A549 (cell line): ENCODE results near the gene BST1. TPM values are rescaled to one million over a fixed set of nuclear protein-coding genes. Genes with fewer than 3 reads are reported as not detected.

ENCODE experiments used
- ATAC-seq, 2 experiments: fragments of 200-7000 bp in 1 of 2; fragments of >200 bp in 1 of 2; cut with Nextera tagmentation in 1 of 2; cut with Tn5 transposase in 1 of 2; 3 replicates each; pipeline versions ENCODE4 v1.8.0 to v1.9.1; 2018 to 2020; ENCODE audit warnings: mild to moderate bottlenecking in 1 of 2, moderate library complexity in 1 of 2
- CTCF ChIA-PET: fragments of 300-600 bp; sonication (Branson Sonifier 250); formaldehyde crosslinking; extraction: SDS; loops from one replicate; lab custom pipeline; 2021; ENCODE audit warnings: antibody characterized with exemption, inconsistent platforms; lab: Yijun Ruan, JAX
- POLR2A ChIA-PET: fragments of 350-600 bp; formaldehyde crosslinking; extraction: SDS; loops from one replicate; lab custom pipeline; 2021; ENCODE audit warnings: antibody characterized with exemption, inconsistent platforms; lab: Yijun Ruan, JAX
- DNase-seq, 2 experiments: peaks; one replicate each; pipeline versions ENCODE4 v3.0.0 to v3.0.0-alpha.2; 2011 to 2016; ENCODE audit warnings: low read depth in 1 of 2, low spot score in 1 of 2
- FAIRE-seq: peaks from 2 replicates; lab custom pipeline; 2011; peaks lifted over from hg19 to GRCh38; lab: Jason Lieb, UNC
- H3K27ac ChIP-seq, 2 experiments: fragments of >200 bp; sonication (Bioruptor Twin); formaldehyde crosslinking; 3 replicates each; pipeline ENCODE4 v1.5.1; 2016 to 2017
- H3K4me1 ChIP-seq: fragments of >200 bp; sonication (Bioruptor Twin); formaldehyde crosslinking; 3 replicates; pipeline ENCODE4 v1.6.1; 2016
- H3K4me2 ChIP-seq: fragments of >200 bp; sonication (Bioruptor Twin); formaldehyde crosslinking; 3 replicates; pipeline ENCODE4 v1.6.1; 2016
- H3K4me3 ChIP-seq: fragments of >200 bp; sonication (Bioruptor Twin); formaldehyde crosslinking; 3 replicates; pipeline ENCODE4 v1.5.1; 2016
- H3K9me3 ChIP-seq: fragments of >200 bp; sonication (Bioruptor Twin); formaldehyde crosslinking; 3 replicates; pipeline ENCODE4 v1.6.1; 2016
- ATOH8 ChIP-seq: fragments of 250-450 bp; sonication (Bioruptor Pico); IDR thresholded peaks from 2 replicates; pipeline ENCODE4 v1.5.0; 2020; ENCODE audit warnings: low read depth, mild to moderate bottlenecking, moderate library complexity
- CEBPB ChIP-seq, 2 experiments: fragments of >200 bp in 1 of 2; sonication (Bioruptor Twin) in 1 of 2; formaldehyde crosslinking in 1 of 2; IDR thresholded peaks; 2 replicates each; pipeline ENCODE4 v1.6.1; 2012 to 2016
- CHD4 ChIP-seq: fragments of 200-600 bp; sonication (generic); IDR thresholded peaks from 2 replicates; pipeline ENCODE4 v1.6.1; 2016; ENCODE audit warnings: antibody characterized with exemption, mild to moderate bottlenecking, borderline replicate concordance
- EHF ChIP-seq: fragments of 250-450 bp; sonication (Bioruptor Pico); IDR thresholded peaks from 2 replicates; pipeline ENCODE4 v1.5.0; 2020; ENCODE audit warnings: mild to moderate bottlenecking
- EHMT2 ChIP-seq: fragments of 200-600 bp; sonication (generic); IDR thresholded peaks from 2 replicates; pipeline ENCODE4 v1.6.1; 2016; ENCODE audit warnings: antibody characterized with exemption, low read depth, mild to moderate bottlenecking, moderate library complexity
- EP300 ChIP-seq, 2 experiments: fragments of >200 bp; sonication (Bioruptor Twin); formaldehyde crosslinking; IDR thresholded peaks; 2 replicates in 1 of 2; 3 replicates in 1 of 2; pipeline ENCODE4 v1.6.1; 2016 to 2017
- FOSB ChIP-seq: fragments of 250-450 bp; sonication (Bioruptor Pico); IDR thresholded peaks from 2 replicates; pipeline ENCODE4 v1.5.0; 2020; ENCODE audit warnings: mild to moderate bottlenecking, moderate library complexity
- FOSL2 ChIP-seq, 2 experiments: fragments of 450-650 bp in 1 of 2; fragments of >200 bp in 1 of 2; sonication (Bioruptor Twin) in 1 of 2; formaldehyde crosslinking; IDR thresholded peaks; 2 replicates each; pipeline versions ENCODE4 v1.5.0 to v1.6.1; 2016 to 2020; ENCODE audit warnings: mild to moderate bottlenecking in 1 of 2, moderate library complexity in 1 of 2
- FOXS1 ChIP-seq: fragments of 250-450 bp; sonication (Bioruptor Pico); IDR thresholded peaks from 2 replicates; pipeline ENCODE4 v1.5.0; 2020; ENCODE audit warnings: mild to moderate bottlenecking, moderate library complexity
- GATA3 ChIP-seq: IDR thresholded peaks from 2 replicates; pipeline ENCODE4 v1.6.1; 2012; ENCODE audit warnings: borderline replicate concordance
- HDAC2 ChIP-seq: fragments of 200-600 bp; sonication (generic); IDR thresholded peaks from 2 replicates; pipeline ENCODE4 v1.6.1; 2016
- HOXA7 ChIP-seq: fragments of 250-450 bp; sonication (Bioruptor Pico); IDR thresholded peaks from 2 replicates; pipeline ENCODE4 v1.5.0; 2020; ENCODE audit warnings: mild to moderate bottlenecking, moderate library complexity
- HOXB13 ChIP-seq: fragments of 250-450 bp; sonication (Bioruptor Pico); IDR thresholded peaks from 2 replicates; pipeline ENCODE4 v1.5.0; 2020; ENCODE audit warnings: low read depth, mild to moderate bottlenecking, moderate library complexity
- HOXB5 ChIP-seq: fragments of 250-450 bp; sonication (Bioruptor Pico); IDR thresholded peaks from 2 replicates; pipeline ENCODE4 v1.5.0; 2020; ENCODE audit warnings: mild to moderate bottlenecking, moderate library complexity
- JUN ChIP-seq, 2 experiments: fragments of >200 bp; sonication (Bioruptor Twin); formaldehyde crosslinking; IDR thresholded peaks; 2 replicates in 1 of 2; 3 replicates in 1 of 2; pipeline ENCODE4 v1.6.1; 2016 to 2017
- MAFK ChIP-seq: fragments of 450-650 bp; IDR thresholded peaks from 2 replicates; pipeline ENCODE4 v1.6.1; 2014; ENCODE audit not compliant: partially characterized antibody
- MAZ ChIP-seq: fragments of 150-350 bp; IDR thresholded peaks from 2 replicates; pipeline ENCODE4 v1.6.1; 2014; ENCODE audit warnings: antibody characterized with exemption, low read depth, low read length, borderline replicate concordance
- MYC ChIP-seq: IDR thresholded peaks from 2 replicates; pipeline ENCODE4 v1.6.1; 2012; ENCODE audit warnings: mild to moderate bottlenecking, inconsistent platforms, low read length, improper control_type of control experiment, borderline replicate concordance
- NPAS2 ChIP-seq: fragments of 250-450 bp; sonication (Bioruptor Pico); IDR thresholded peaks from 2 replicates; pipeline ENCODE4 v1.8.0; 2022; ENCODE audit warnings: mild to moderate bottlenecking, moderate library complexity, borderline replicate concordance
- PBX3 ChIP-seq: IDR thresholded peaks from 2 replicates; pipeline ENCODE4 v1.6.1; 2012
- POLR2A ChIP-seq: IDR thresholded peaks from 2 replicates; pipeline ENCODE4 v1.6.1; 2012; ENCODE audit warnings: mild to moderate bottlenecking, low read length
- POLR2AphosphoS2 ChIP-seq: conservative IDR thresholded peaks from 2 replicates; pipeline ENCODE4 v1.6.1; 2012; ENCODE audit warnings: low read length, improper control_type of control experiment, inconsistent platforms
- RAD21 ChIP-seq, 2 experiments: fragments of >200 bp in 1 of 2; sonication (Bioruptor Twin) in 1 of 2; formaldehyde crosslinking in 1 of 2; IDR thresholded peaks in 1 of 2; conservative IDR thresholded peaks in 1 of 2; 2 replicates in 1 of 2; 3 replicates in 1 of 2; pipeline ENCODE4 v1.6.1; 2012 to 2018; ENCODE audit warnings: inconsistent platforms in 1 of 2
- RFX5 ChIP-seq: fragments of 450-650 bp; IDR thresholded peaks from 2 replicates; pipeline ENCODE4 v1.7.1; 2014; ENCODE audit warnings: antibody characterized with exemption, mild to moderate bottlenecking, moderate library complexity
- RNF2 ChIP-seq: fragments of 200-600 bp; sonication (generic); IDR thresholded peaks from 2 replicates; pipeline ENCODE4 v1.6.1; 2016; ENCODE audit warnings: low read depth, mild to moderate bottlenecking, antibody characterized with exemption, moderate library complexity, borderline replicate concordance
- SMC3 ChIP-seq: fragments of >200 bp; sonication (Bioruptor Twin); formaldehyde crosslinking; IDR thresholded peaks from 3 replicates; pipeline ENCODE4 v1.6.1; 2018; ENCODE audit warnings: inconsistent platforms
- SREBF2 ChIP-seq: fragments of 450-650 bp; IDR thresholded peaks from 2 replicates; pipeline ENCODE4 v1.6.1; 2014; ENCODE audit warnings: mild to moderate bottlenecking, moderate library complexity
- TP53 ChIP-seq: fragments of 250-450 bp; sonication (Bioruptor Pico); IDR thresholded peaks from 2 replicates; pipeline ENCODE4 v1.5.0; 2021; ENCODE audit warnings: mild to moderate bottlenecking, moderate library complexity
- ZNF302 ChIP-seq: fragments of 250-450 bp; sonication (Bioruptor Pico); IDR thresholded peaks from 2 replicates; pipeline ENCODE4 v1.9.0; 2021; ENCODE audit warnings: inconsistent platforms, mild to moderate bottlenecking, moderate library complexity
- ZSCAN20 ChIP-seq: fragments of 250-450 bp; sonication (Bioruptor Pico); IDR thresholded peaks from 2 replicates; pipeline ENCODE4 v1.8.0; 2022; ENCODE audit warnings: mild to moderate bottlenecking, moderate library complexity
- WGBS: methylation state at CpG from one replicate; pipeline ENCODE4 v1.1.6; 2017; ENCODE audit errors: missing lambda C conversion rate; 5-methylcytosine and 5-hydroxymethylcytosine counted together
- polyA plus RNA-seq, 4 experiments: library from polyadenylated mRNA; depleted of rRNA in 3 of 4; stranded (reverse); fragments of >200 nt; fragmentation: RNase III in 1 of 4; extraction: RNeasy Plus Mini Kit Qiagen cat#74134 plus additional on column Dnase treatment in 1 of 4; gene quantifications; 2 replicates in 3 of 4; 3 replicates in 1 of 4; pipeline ENCODE4 v1.2.3, GENCODE V29; 2011 to 2017
- TF ChIP-seq, protein P1 (sequence below): fragments of >200 bp; sonication (Bioruptor Twin); formaldehyde crosslinking; IDR thresholded peaks from 2 replicates; pipeline ENCODE4 v1.6.1; 2016

BST1 gene
- polyA plus RNA-seq, 2 of the 4 experiments (the other 2 are of a cell fraction): 11.7 to 16.0 TPM

GRCh38 chr4:15735536-15735935, 32.7 kb downstream of the BST1 start:
- POLR2A ChIA-PET: no interaction called here
- TF ChIP-seq FOXS1 (CRISPR knock-in tag) (no peak), SREBF2 (no peak), SMC3 (no peak), PBX3 (no peak), EHMT2 (no peak), RNF2 (no peak), POLR2AphosphoS2 (no peak), EP300 (IDR thresholded peaks at IDR 0.05) (no peak), FOSB (CRISPR knock-in tag) (no peak), ZSCAN20 (CRISPR knock-in tag) (no peak), NPAS2 (no peak)
- TF ChIP-seq, protein P1, sequence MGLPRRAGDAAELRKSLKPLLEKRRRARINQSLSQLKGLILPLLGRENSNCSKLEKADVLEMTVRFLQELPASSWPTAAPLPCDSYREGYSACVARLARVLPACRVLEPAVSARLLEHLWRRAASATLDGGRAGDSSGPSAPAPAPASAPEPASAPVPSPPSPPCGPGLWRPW: no peak
- H3K4me3 ChIP-seq: no peak overlapping the region
- no peak for DNase-seq
- FAIRE-seq: no peak
- CTCF ChIA-PET: interaction anchor here (1.7 kb wide), 1 partner anchor 266 kb away, joined by 4 read pairs; no protein-coding TSS in a partner anchor
- no peak overlapping the region for H3K27ac ChIP-seq
- 78% methylated on average over 6 of the region's 6 CpGs for WGBS
- no peak overlapping the region for H3K4me2 ChIP-seq
- H3K4me1 ChIP-seq: no peaks in the 10 kb centered on the region
- H3K9me3 ChIP-seq: no peaks in the 10 kb centered on the region
- no peak for ATAC-seq

DNA sequence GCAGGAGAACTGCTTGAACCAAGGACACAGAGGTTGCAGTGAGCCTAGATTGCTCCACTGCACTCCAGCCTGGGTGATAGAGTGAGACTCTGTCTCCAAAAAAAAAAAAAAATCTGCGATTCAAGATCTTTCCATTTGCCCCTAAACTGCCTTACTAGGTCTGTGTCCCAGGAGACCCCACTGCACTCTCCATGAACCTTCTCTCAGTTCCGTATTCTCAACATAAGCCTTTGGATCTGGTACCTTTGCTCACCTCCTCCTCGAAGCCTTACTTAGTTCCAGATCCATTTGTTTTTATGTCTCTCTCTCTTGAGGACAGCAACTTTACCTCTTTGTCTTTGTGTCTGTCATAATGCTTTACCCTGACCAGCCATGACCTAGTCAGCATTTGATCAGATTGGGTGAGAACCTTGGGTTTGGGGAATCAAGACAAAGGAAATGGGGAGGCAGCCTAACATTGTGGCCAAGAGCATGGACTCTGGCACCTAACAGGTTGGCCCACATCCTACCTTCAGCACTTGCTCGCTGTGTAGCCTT, 33.7 kb downstream of the BST1 start:
- TF ChIP-seq ZNF302 (CRISPR knock-in tag) (no peak), MYC (no peak), FOSL2 (IDR thresholded peaks at IDR 0.05) (no peak), FOSL2 (CRISPR knock-in tag; IDR thresholded peaks at IDR 0.05) (no peak), MAZ (no peak), TP53 (CRISPR knock-in tag) (no peak), EHF (CRISPR knock-in tag) (no peak), CHD4 (no peak), FOXS1 (CRISPR knock-in tag) (no peak), NPAS2 (no peak), RAD21 (conservative IDR thresholded peaks at IDR 0.05 in 1 of 2, IDR thresholded peaks at IDR 0.05 in 1 of 2) (no peak), ATOH8 (CRISPR knock-in tag) (no peak), HOXB13 (CRISPR knock-in tag) (no peak)
- TF ChIP-seq, protein P1: no peak

DNA sequence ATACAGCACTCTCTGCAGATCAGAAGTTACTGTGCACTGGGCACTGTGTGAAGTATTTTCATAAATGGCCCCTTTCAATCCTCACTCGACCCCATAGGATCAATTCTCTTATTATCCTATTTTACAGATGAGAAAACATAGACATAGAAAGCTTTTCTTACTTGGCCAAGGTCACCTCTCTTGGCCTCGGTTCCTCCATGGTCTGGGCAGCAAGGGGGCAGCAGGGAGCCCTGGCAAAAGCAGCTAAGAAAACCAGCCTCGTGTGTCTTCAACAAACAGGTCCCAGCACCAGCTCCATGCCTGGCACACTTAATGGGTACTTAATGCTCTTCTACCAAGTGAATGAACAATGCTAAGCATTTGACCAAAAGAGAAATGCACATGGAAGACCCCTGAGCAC, 34.4 kb downstream of the BST1 start:
- CTCF ChIA-PET: interaction anchor here (1.3 kb wide), 1 partner anchor 38 kb away, joined by 3 read pairs; no protein-coding TSS in a partner anchor
- ATAC-seq (no peak), DNase-seq (no peak), FAIRE-seq (no peak)
- POLR2A ChIA-PET: no interaction called here
- WGBS: 28% methylated on average over 2 of the region's 3 CpGs
- no peak overlapping the region for H3K4me2 ChIP-seq
- TF ChIP-seq HOXB5 (CRISPR knock-in tag) (no peak), JUN (IDR thresholded peaks at IDR 0.05) (no peak), HDAC2 (no peak), HOXA7 (no peak), GATA3 (no peak), FOXS1 (CRISPR knock-in tag) (no peak), ZNF302 (CRISPR knock-in tag) (no peak), MAFK (no peak), RFX5 (no peak), POLR2A (no peak), HOXB13 (CRISPR knock-in tag) (no peak), POLR2AphosphoS2 (no peak), CEBPB (IDR thresholded peaks at IDR 0.05) (no peak)
- no peak overlapping the region for H3K4me3 ChIP-seq
- H3K9me3 ChIP-seq: peaks cover 8% of the 10 kb centered on the region; the same call in 2 of the 3 replicates
- H3K4me1 ChIP-seq: no peaks in the 10 kb centered on the region
- no peak overlapping the region for H3K27ac ChIP-seq

More for the DNA sequence above, 33.7 kb downstream of the BST1 start:
- DNase-seq (no peak), ATAC-seq (no peak), FAIRE-seq (no peak)
- ChIA-PET POLR2A (no interaction called here), CTCF (no interaction called here)
- H3K4me1 ChIP-seq: no peaks in the 10 kb centered on the region
- no peak overlapping the region for H3K27ac ChIP-seq
- H3K4me2 ChIP-seq: no peak overlapping the region
- 81% methylated on average over 4 of the region's 4 CpGs for WGBS
- peaks cover 3% of the 10 kb centered on the region; the same call in 1 of the 3 replicates for H3K9me3 ChIP-seq
- no peak overlapping the region for H3K4me3 ChIP-seq
